GM15510 (cell line): ENCODE data around the gene ARL4C.

Source experiments
- POLR2A ChIP-seq: IDR thresholded peaks from 3 replicates; pipeline ENCODE4 v1.6.1; 2011; ENCODE audit warnings: borderline replicate concordance; ENCODE audit not compliant: insufficient read length; ENCODE audit errors: extremely low read depth

ARL4C gene

GRCh38 chr2:234467289-234467688 lies 29.6 kb downstream of the ARL4C start:
- no peak for TF ChIP-seq POLR2A

GRCh38 chr2:234464291-234464645 lies 32.6 kb downstream of the ARL4C start:
- no peak for TF ChIP-seq POLR2A

- no peak for TF ChIP-seq POLR2A
These were observed 33.1 kb downstream of the ARL4C start for GRCh38 chr2:234463626-234464290.

GRCh38 chr2:234462218-234462992 lies 34.5 kb downstream of the ARL4C start:
- TF ChIP-seq POLR2A, result no peak

- no peak for TF ChIP-seq POLR2A
These were observed 37.4 kb downstream of the ARL4C start for GRCh38 chr2:234459401-234460009.

GRCh38 chr2:234458466-234458865 lies 38.4 kb downstream of the ARL4C start:
- TF ChIP-seq POLR2A, result no peak

- TF ChIP-seq POLR2A, result no peak
These were observed 39.5 kb downstream of the ARL4C start for GRCh38 chr2:234457421-234457820.

- TF ChIP-seq POLR2A, result no peak
These were observed 42.4 kb downstream of the ARL4C start for GRCh38 chr2:234454433-234454832.

GRCh38 chr2:234453216-234453615 lies 43.7 kb downstream of the ARL4C start:
- no peak for TF ChIP-seq POLR2A

GRCh38 chr2:234451852-234452625 lies 44.8 kb downstream of the ARL4C start:
- TF ChIP-seq POLR2A, result no peak

- TF ChIP-seq POLR2A, result no peak
These were observed 45.6 kb downstream of the ARL4C start for GRCh38 chr2:234451242-234451641.

- no peak for TF ChIP-seq POLR2A
These were observed 46.3 kb downstream of the ARL4C start for GRCh38 chr2:234450431-234451124.

- TF ChIP-seq POLR2A, result no peak
These were observed 48.2 kb downstream of the ARL4C start for GRCh38 chr2:234448506-234449184.

GRCh38 chr2:234447963-234448362 lies 48.9 kb downstream of the ARL4C start:
- TF ChIP-seq POLR2A, result no peak

GRCh38 chr2:234447189-234447588 lies 49.7 kb downstream of the ARL4C start:
- no peak for TF ChIP-seq POLR2A
